ENCODE measurements around the gene FOXQ1. TPM values are rescaled to one million over a fixed set of nuclear protein-coding genes. Genes with fewer than 3 reads are reported as not detected.

FOXQ1 gene
- total RNA-seq, 1 experiment from 2014 or later = 55.8 TPM

DNA sequence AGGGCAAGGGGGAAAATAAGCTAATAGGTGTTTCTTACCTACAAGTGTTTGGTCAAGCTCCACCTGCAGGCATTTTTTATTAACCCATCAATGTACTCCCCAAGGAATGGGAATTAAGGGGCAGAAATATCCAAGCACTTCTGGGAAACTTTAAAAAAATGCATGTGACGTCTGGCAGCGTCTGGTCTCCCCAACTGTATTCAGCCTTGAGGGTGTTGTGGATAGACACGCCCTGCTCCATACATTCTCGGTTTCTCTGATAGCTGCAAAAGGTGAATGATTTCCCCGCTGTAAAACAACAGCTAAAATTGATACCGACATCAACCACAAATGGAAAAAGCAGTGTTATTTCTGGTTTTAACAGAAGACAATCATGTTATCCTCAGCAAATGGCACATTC, 2.5 kb upstream of the FOXQ1 start:
- H3K27me3 ChIP-seq (ENCODE audit: insufficient read depth, low read depth) = no peaks in the 10 kb centered on the region
- no peak overlapping the region for H3K4me2 ChIP-seq
- H3K79me2 ChIP-seq (ENCODE audit: low read depth) = peaks cover 16% of the 10 kb centered on the region
- ChIA-PET POLR2A (ENCODE audit: unreplicated experiment) (no interaction called here), CTCF (no interaction called here)
- H3K4me3 ChIP-seq = no peak overlapping the region
- peaks cover 22% of the 10 kb centered on the region; the same call in 1 of the 2 replicates for H3F3A ChIP-seq (ENCODE audit: insufficient read depth, low read depth)
- H2AFZ ChIP-seq = no peak overlapping the region
- H3K27ac ChIP-seq = no peak overlapping the region
- TF ChIP-seq EZH2 (IDR thresholded peaks at IDR 0.05; ENCODE audit: low read depth) (no peak), CTCF (conservative IDR thresholded peaks at IDR 0.05) (no peak)
- DNase-seq = no peak
- no TSS peak for BruUV-seq (replicated peaks)
- H3K9me3 ChIP-seq (ENCODE audit: insufficient read depth, low read depth) = no peaks in the 10 kb centered on the region
- H3K36me3 ChIP-seq (ENCODE audit: low read depth) = peaks cover 4% of the 10 kb centered on the region; the same call in 1 of the 2 replicates
- H3K9me2 ChIP-seq (ENCODE audit: insufficient read depth) = no peaks in the 10 kb centered on the region
- intact Hi-C loops (cut with micrococcal nuclease; ENCODE audit: unreplicated experiment) = no loop called here
- no peaks in the 10 kb centered on the region for H3K4me1 ChIP-seq (replicated peaks; ENCODE audit: insufficient read depth)
- no peaks in the 10 kb centered on the region for H4K20me1 ChIP-seq (ENCODE audit: insufficient read depth)

DNA sequence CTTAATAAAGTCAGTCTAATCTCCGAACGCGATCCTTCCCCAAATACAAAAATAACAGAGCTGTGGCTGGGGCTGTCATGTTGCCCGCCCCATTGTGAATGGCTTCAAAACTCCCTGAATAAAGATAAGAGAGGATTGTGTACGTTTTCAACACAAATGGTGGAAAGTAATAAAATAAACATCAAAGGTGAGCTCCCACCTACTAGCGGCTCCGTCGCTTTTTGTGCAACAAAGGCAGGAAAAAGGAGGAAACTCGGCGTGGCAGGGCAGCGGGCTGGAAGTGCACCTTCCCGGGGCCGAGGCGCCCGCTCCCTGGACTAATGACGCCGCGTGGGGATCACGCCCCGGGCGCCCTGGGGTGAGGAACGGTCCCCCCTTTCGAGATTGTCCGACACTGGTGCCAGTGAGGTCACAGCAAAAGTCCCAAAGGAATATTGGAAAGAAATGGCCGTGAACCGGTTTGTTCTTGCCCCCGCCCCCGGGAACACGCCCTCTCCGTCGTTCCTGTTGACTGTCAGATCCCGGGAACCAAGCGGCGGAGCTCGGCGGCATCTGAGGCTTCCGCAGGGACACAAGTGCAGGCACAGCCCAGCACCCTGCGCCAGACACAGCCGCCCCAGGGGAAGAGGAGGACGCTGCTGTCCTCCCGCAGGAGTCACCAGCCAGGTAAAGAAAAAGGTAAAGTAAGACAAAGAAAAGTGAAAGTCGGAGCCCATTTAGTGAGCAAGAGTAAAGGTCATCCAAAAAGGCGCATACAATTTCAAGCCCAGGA, 1.1 kb upstream of the FOXQ1 start:
- Histone ChIP-seq H3K79me2 (ENCODE audit: low read depth) (peaks cover 31% of the 10 kb centered on the region), H3K4me1 (replicated peaks; ENCODE audit: insufficient read depth) (peaks cover 7% of the 10 kb centered on the region; the same call in 1 of the 2 replicates), H3K27ac (peak overlapping the region; percentile 90), H3K27me3 (ENCODE audit: insufficient read depth, low read depth) (no peaks in the 10 kb centered on the region), H3K9me3 (ENCODE audit: insufficient read depth, low read depth) (no peaks in the 10 kb centered on the region), H3F3A (ENCODE audit: insufficient read depth, low read depth) (peaks cover 36% of the 10 kb centered on the region; the same call in 1 of the 2 replicates), H2AFZ (peak overlapping the region; percentile 84), H3K9me2 (ENCODE audit: insufficient read depth) (no peaks in the 10 kb centered on the region), H3K4me2 (peak overlapping the region; percentile 81), H3K4me3 (peak overlapping the region; percentile 69), H3K36me3 (ENCODE audit: low read depth) (peaks cover 16% of the 10 kb centered on the region; the same call in 1 of the 2 replicates), H4K20me1 (ENCODE audit: insufficient read depth) (no peaks in the 10 kb centered on the region)
- POLR2A ChIA-PET (ENCODE audit: unreplicated experiment) = interaction anchor here (0.5 to 2.6 kb wide), 5 partner anchors 14 to 1196 kb away, joined by 3 to 19 read pairs (median 10); no protein-coding TSS in a partner anchor
- TF ChIP-seq CTCF (conservative IDR thresholded peaks at IDR 0.05) (no peak), EZH2 (IDR thresholded peaks at IDR 0.05; ENCODE audit: low read depth) (no peak)
- DNase-seq = peak; percentile 60 to 70
- CTCF ChIA-PET = interaction anchor here (1.0 to 1.8 kb wide), 3 partner anchors 15 to 70 kb away, joined by 4 to 18 read pairs (median 5); no protein-coding TSS in a partner anchor
- intact Hi-C loops (cut with micrococcal nuclease; ENCODE audit: unreplicated experiment) = loop anchor here (1.0 to 2.0 kb wide), 5 partner anchors 24 to 148 kb away; no protein-coding TSS in a partner anchor
- BruUV-seq (replicated peaks) = no TSS peak

GRCh38 chr6:1312203-1312472, 240 bp downstream of the FOXQ1 start:
- H3K36me3 ChIP-seq (ENCODE audit: low read depth) = peaks cover 16% of the 10 kb centered on the region; the same call in 1 of the 2 replicates
- H3K9me3 ChIP-seq (ENCODE audit: insufficient read depth, low read depth) = no peaks in the 10 kb centered on the region
- ChIA-PET CTCF (interaction anchor here (1.8 kb wide), 2 partner anchors 13 to 24 kb away, joined by 5 to 18 read pairs; no protein-coding TSS in a partner anchor), POLR2A (ENCODE audit: unreplicated experiment) (interaction anchor here (0.7 to 2.6 kb wide), 6 partner anchors 13 to 341 kb away, joined by 3 to 19 read pairs (median 6); no protein-coding TSS in a partner anchor)
- peaks cover 40% of the 10 kb centered on the region; the same call in 1 of the 2 replicates for H3F3A ChIP-seq (ENCODE audit: insufficient read depth, low read depth)
- H3K4me3 ChIP-seq = peak overlapping the region; percentile 69
- TSS peak; percentile 68 for BruUV-seq (replicated peaks)
- H3K27me3 ChIP-seq (ENCODE audit: insufficient read depth, low read depth) = no peaks in the 10 kb centered on the region
- intact Hi-C loops (cut with micrococcal nuclease; ENCODE audit: unreplicated experiment) = loop anchor here (1.0 to 2.0 kb wide), 3 partner anchors 201 to 515 kb away; no protein-coding TSS in a partner anchor
- no peaks in the 10 kb centered on the region for H3K9me2 ChIP-seq (ENCODE audit: insufficient read depth)
- peak overlapping the region; percentile 90 for H3K27ac ChIP-seq
- DNase-seq = no peak
- H3K4me1 ChIP-seq (replicated peaks; ENCODE audit: insufficient read depth) = peaks cover 11% of the 10 kb centered on the region; the same call in 1 of the 2 replicates
- H3K79me2 ChIP-seq (ENCODE audit: low read depth) = peaks cover 35% of the 10 kb centered on the region
- H3K4me2 ChIP-seq = peak overlapping the region; percentile 81
- H4K20me1 ChIP-seq (ENCODE audit: insufficient read depth) = no peaks in the 10 kb centered on the region
- TF ChIP-seq EZH2 (IDR thresholded peaks at IDR 0.05; ENCODE audit: low read depth) (no peak), CTCF (conservative IDR thresholded peaks at IDR 0.05) (no peak)
- H2AFZ ChIP-seq = no peak overlapping the region

Measured in PC-9 (cell line).